SK-N-SH (cell line): Measurements from ENCODE around the gene PEX3. TPM values are rescaled to one million over a fixed set of nuclear protein-coding genes. Genes with fewer than 3 reads are reported as not detected.

Experiments
- CTCF ChIA-PET: fragments of 300-600, 350-600 bp; formaldehyde crosslinking; extraction: SDS; loops from one replicate; lab custom pipeline; 2021; lab: Yijun Ruan, JAX
- POLR2A ChIA-PET: fragments of 350-600 bp; sonication (Branson Sonifier 250); formaldehyde crosslinking; extraction: SDS; loops from one replicate; lab custom pipeline; 2020; ENCODE audit warnings: antibody characterized with exemption, inconsistent platforms; lab: Yijun Ruan, JAX
- DNase-seq: peaks from one replicate; pipeline ENCODE4 v3.0.0; 2012
- H2AFZ ChIP-seq: fragments of 200-600 bp; sonication (generic); 2 replicates; pipeline ENCODE4 v1.8.1; 2016; ENCODE audit warnings: antibody characterized with exemption, mild to moderate bottlenecking, low read depth
- H3F3A ChIP-seq: fragments of 200-600 bp; sonication (generic); replicated peaks from 2 replicates; pipeline ENCODE3; 2016; ENCODE audit warnings: antibody characterized with exemption, mild to moderate bottlenecking; ENCODE audit not compliant: insufficient read depth
- H3K27ac ChIP-seq, 2 experiments: fragments of 200-500 bp in 1 of 2; fragments of 200-600 bp in 1 of 2; sonication (Bioruptor generic) in 1 of 2; sonication (generic), shearing (Covaris generic) in 1 of 2; 2 replicates each; pipeline versions ENCODE4 v1.5.1 to v1.6.1; 2014 to 2016; ENCODE audit warnings: low read depth in 2 of 2, inconsistent platforms in 1 of 2, low read length in 1 of 2, mild to moderate bottlenecking in 1 of 2, mixed read lengths in 1 of 2
- H3K27me3 ChIP-seq: fragments of 200-600 bp; sonication (generic), shearing (Covaris generic); 2 replicates; pipeline ENCODE4 v1.6.1; 2016; ENCODE audit warnings: mixed run types; ENCODE audit not compliant: insufficient read depth
- H3K36me3 ChIP-seq, 2 experiments: fragments of 200-500 bp in 1 of 2; fragments of 200-600 bp in 1 of 2; sonication (Bioruptor generic) in 1 of 2; sonication (generic) in 1 of 2; replicated peaks in 1 of 2; 2 replicates each; pipeline versions ENCODE3 to v1.5.1; 2014 to 2016; ENCODE audit warnings: low read length in 1 of 2, mild to moderate bottlenecking in 1 of 2; ENCODE audit not compliant: insufficient read depth in 2 of 2, control insufficient read depth in 1 of 2
- H3K4me1 ChIP-seq, 2 experiments: fragments of 200-500 bp in 1 of 2; fragments of 200-600 bp in 1 of 2; sonication (Bioruptor generic) in 1 of 2; sonication (generic), shearing (Covaris generic) in 1 of 2; 2 replicates each; pipeline versions ENCODE4 v1.5.1 to v1.6.1; 2014 to 2016; ENCODE audit warnings: low read depth in 1 of 2, low read length in 1 of 2, mixed run types in 1 of 2; ENCODE audit not compliant: insufficient read depth in 2 of 2, control insufficient read depth in 1 of 2
- H3K4me2 ChIP-seq: fragments of 200-600 bp; sonication (generic), shearing (Covaris generic); 2 replicates; pipeline ENCODE4 v1.6.1; 2017; ENCODE audit warnings: mixed run types
- H3K4me3 ChIP-seq, 2 experiments: fragments of 200-500 bp in 1 of 2; fragments of 200-600 bp in 1 of 2; sonication (Bioruptor generic) in 1 of 2; sonication (generic), shearing (Covaris generic) in 1 of 2; 2 replicates each; pipeline versions ENCODE4 v1.5.1 to v1.8.1; 2014 to 2016; ENCODE audit warnings: low read depth in 2 of 2, inconsistent platforms in 1 of 2, low read length in 1 of 2, mild to moderate bottlenecking in 1 of 2, mixed read lengths in 1 of 2, moderate library complexity in 1 of 2
- H3K79me2 ChIP-seq: fragments of 200-600 bp; sonication (generic); 2 replicates; pipeline ENCODE4 v1.8.1; 2017; ENCODE audit warnings: mild to moderate bottlenecking; ENCODE audit not compliant: insufficient read depth
- H3K9ac ChIP-seq: fragments of 200-600 bp; sonication (generic); 2 replicates; pipeline ENCODE4 v1.6.1; 2017; ENCODE audit warnings: mixed run types
- H3K9me2 ChIP-seq: fragments of 200-600 bp; sonication (generic); 2 replicates; pipeline ENCODE4 v1.6.1; 2017; ENCODE audit warnings: mixed run types
- H3K9me3 ChIP-seq: fragments of 200-600 bp; sonication (generic); 2 replicates; pipeline ENCODE4 v1.6.1; 2017; ENCODE audit warnings: mixed run types, mild to moderate bottlenecking, moderate library complexity
- H4K20me1 ChIP-seq: fragments of 200-600 bp; sonication (generic); 2 replicates; pipeline ENCODE4 v1.6.1; 2017; ENCODE audit warnings: mild to moderate bottlenecking, mixed run types; ENCODE audit not compliant: insufficient read depth
- CHD2 ChIP-seq: fragments of 150-350 bp; IDR thresholded peaks from 2 replicates; pipeline ENCODE4 v1.6.1; 2018; ENCODE audit warnings: low read length; ENCODE audit not compliant: partially characterized antibody
- EP300 ChIP-seq, 2 experiments: IDR thresholded peaks; 2 replicates each; pipeline versions ENCODE4 v1.4.0 to v1.6.1; 2012; ENCODE audit warnings: borderline replicate concordance in 1 of 2, low read depth in 1 of 2, low read length in 1 of 2
- EZH2phosphoT487 ChIP-seq: fragments of 200-600 bp; sonication (generic); IDR thresholded peaks from 2 replicates; pipeline ENCODE4 v1.6.1; 2017; ENCODE audit warnings: low read depth, mixed run types, mild to moderate bottlenecking, antibody characterized with exemption, moderate library complexity, borderline replicate concordance
- FOXJ3 ChIP-seq: sonication (generic); formaldehyde crosslinking; IDR thresholded peaks from 2 replicates; pipeline ENCODE4 v1.5.1; 2020; ENCODE audit warnings: mild to moderate bottlenecking, missing genetic modification reagents
- GABPA ChIP-seq: IDR thresholded peaks from 2 replicates; pipeline ENCODE4 v1.4.0; 2012; ENCODE audit warnings: low read depth, mild to moderate bottlenecking
- JUND ChIP-seq: IDR thresholded peaks from 2 replicates; pipeline ENCODE4 v1.4.0; 2012
- MAX ChIP-seq: IDR thresholded peaks from 2 replicates; pipeline ENCODE4 v1.4.0; 2012; ENCODE audit warnings: low read depth
- MEF2A ChIP-seq: IDR thresholded peaks from 2 replicates; pipeline ENCODE4 v1.4.0; 2012; ENCODE audit warnings: low read depth, borderline replicate concordance
- MXI1 ChIP-seq: IDR thresholded peaks from 2 replicates; pipeline ENCODE4 v1.6.1; 2012; ENCODE audit warnings: mild to moderate bottlenecking, low read depth, low read length, improper control_type of control experiment
- NRF1 ChIP-seq: IDR thresholded peaks from 2 replicates; pipeline ENCODE4 v1.6.1; 2012; ENCODE audit warnings: low read depth, mild to moderate bottlenecking, low read length
- RAD21 ChIP-seq: IDR thresholded peaks from 2 replicates; pipeline ENCODE4 v1.6.1; 2012; ENCODE audit warnings: mild to moderate bottlenecking, low read length
- RXRA ChIP-seq: IDR thresholded peaks from 2 replicates; pipeline ENCODE4 v1.4.0; 2012; ENCODE audit warnings: low read depth, mild to moderate bottlenecking, borderline replicate concordance
- SMC3 ChIP-seq: IDR thresholded peaks from 2 replicates; pipeline ENCODE4 v1.6.1; 2012; ENCODE audit warnings: low read depth, low read length, improper control_type of control experiment
- YY1 ChIP-seq: IDR thresholded peaks from 2 replicates; pipeline ENCODE4 v1.4.0; 2012; ENCODE audit warnings: low read depth, mild to moderate bottlenecking
- WGBS: methylation state at CpG from one replicate; pipeline ENCODE4 v1.1.6; 2017; ENCODE audit warnings: low lambda C conversion rate; 5-methylcytosine and 5-hydroxymethylcytosine counted together
- polyA plus RNA-seq, 3 experiments: library from polyadenylated mRNA; depleted of rRNA; stranded (reverse); fragments of >200 nt; gene quantifications; 2 replicates each; pipeline ENCODE4 v1.2.3, GENCODE V29; 2012
- TF ChIP-seq, protein P1 (sequence below): IDR thresholded peaks from 2 replicates; pipeline ENCODE4 v1.4.0; 2012; ENCODE audit warnings: low read depth, borderline replicate concordance
- TF ChIP-seq, protein P2 (sequence below): fragments of 200-600 bp; sonication (generic); IDR thresholded peaks from 2 replicates; pipeline ENCODE4 v1.6.1; 2017; ENCODE audit warnings: antibody characterized with exemption, mild to moderate bottlenecking, moderate library complexity
- TF ChIP-seq, protein P3 (sequence below): fragments of 150-350 bp; IDR thresholded peaks from 2 replicates; pipeline ENCODE4 v1.6.1; 2017; ENCODE audit warnings: antibody characterized with exemption, low read length, low read depth, borderline replicate concordance
- TF ChIP-seq, protein P4 (sequence below): IDR thresholded peaks from 2 replicates; pipeline ENCODE4; 2012

Gene PEX3
- polyA plus RNA-seq, 1 of the 3 experiments (the other 2 are of a cell fraction), result 14.1 TPM

DNA sequence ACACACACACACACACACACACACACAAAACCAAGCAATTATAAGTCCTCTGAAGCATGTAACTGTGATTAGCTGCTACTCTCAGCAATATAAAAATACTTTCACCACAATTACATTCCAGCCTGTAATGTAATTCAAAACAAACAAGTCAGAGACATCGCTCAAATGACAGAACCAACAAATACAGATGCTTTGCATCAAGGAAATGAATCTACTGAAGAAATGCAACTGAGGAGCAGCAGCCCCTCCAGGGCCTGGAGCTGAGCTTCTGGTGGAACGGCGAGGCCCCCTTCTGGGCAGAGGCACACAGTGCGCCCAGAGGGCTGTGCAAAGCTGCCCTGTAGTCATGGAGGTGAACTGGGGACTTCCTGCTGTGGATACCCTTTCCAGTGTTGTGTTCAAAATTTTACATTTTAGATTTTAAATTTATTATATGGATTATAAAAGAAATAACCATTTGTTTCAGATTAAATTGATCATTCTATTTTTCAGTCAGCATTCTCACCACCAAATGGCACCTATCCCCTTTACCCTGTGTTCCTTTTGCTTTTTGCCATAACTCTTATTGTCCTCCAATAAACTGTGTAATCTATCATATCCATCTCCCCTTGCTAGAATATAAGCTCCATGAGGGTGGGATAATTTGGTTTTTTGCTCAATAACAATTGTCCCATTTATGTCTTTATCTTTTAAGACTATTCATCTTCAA is 23.3 kb upstream of the PEX3 start:
- no peaks in the 10 kb centered on the region for H3K27me3 ChIP-seq
- TF ChIP-seq CHD2 (peak; percentile 45), EP300 (IDR thresholded peaks at IDR 0.05; ENCODE audit: borderline replicate concordance in 1 of 2, low read depth in 1 of 2, low read length in 1 of 2) (no peak), SMC3 (peak; percentile 97), RAD21 (peak; percentile 99)
- TF ChIP-seq, protein P1, sequence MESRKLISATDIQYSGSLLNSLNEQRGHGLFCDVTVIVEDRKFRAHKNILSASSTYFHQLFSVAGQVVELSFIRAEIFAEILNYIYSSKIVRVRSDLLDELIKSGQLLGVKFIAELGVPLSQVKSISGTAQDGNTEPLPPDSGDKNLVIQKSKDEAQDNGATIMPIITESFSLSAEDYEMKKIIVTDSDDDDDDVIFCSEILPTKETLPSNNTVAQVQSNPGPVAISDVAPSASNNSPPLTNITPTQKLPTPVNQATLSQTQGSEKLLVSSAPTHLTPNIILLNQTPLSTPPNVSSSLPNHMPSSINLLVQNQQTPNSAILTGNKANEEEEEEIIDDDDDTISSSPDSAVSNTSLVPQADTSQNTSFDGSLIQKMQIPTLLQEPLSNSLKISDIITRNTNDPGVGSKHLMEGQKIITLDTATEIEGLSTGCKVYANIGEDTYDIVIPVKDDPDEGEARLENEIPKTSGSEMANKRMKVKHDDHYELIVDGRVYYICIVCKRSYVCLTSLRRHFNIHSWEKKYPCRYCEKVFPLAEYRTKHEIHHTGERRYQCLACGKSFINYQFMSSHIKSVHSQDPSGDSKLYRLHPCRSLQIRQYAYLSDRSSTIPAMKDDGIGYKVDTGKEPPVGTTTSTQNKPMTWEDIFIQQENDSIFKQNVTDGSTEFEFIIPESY, result no peak
- TF ChIP-seq, protein P2, sequence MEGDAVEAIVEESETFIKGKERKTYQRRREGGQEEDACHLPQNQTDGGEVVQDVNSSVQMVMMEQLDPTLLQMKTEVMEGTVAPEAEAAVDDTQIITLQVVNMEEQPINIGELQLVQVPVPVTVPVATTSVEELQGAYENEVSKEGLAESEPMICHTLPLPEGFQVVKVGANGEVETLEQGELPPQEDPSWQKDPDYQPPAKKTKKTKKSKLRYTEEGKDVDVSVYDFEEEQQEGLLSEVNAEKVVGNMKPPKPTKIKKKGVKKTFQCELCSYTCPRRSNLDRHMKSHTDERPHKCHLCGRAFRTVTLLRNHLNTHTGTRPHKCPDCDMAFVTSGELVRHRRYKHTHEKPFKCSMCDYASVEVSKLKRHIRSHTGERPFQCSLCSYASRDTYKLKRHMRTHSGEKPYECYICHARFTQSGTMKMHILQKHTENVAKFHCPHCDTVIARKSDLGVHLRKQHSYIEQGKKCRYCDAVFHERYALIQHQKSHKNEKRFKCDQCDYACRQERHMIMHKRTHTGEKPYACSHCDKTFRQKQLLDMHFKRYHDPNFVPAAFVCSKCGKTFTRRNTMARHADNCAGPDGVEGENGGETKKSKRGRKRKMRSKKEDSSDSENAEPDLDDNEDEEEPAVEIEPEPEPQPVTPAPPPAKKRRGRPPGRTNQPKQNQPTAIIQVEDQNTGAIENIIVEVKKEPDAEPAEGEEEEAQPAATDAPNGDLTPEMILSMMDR, result peak; percentile 96
- H3K4me3 ChIP-seq, result peak overlapping the region in 1 of 2 experiments; percentile 51; a peak in 1 of 4 replicates
- DNase-seq, result peak; percentile 79
- no peaks in the 10 kb centered on the region for H3K9me3 ChIP-seq
- CTCF ChIA-PET, result interaction anchor here (0.5 to 5.6 kb wide), 62 partner anchors 8 to 996 kb away, joined by 3 to 63 read pairs (median 4); partner anchors contain the start of gene AIG1
- no peak overlapping the region for H3K4me2 ChIP-seq
- peaks cover 7% of the 10 kb centered on the region for H3F3A ChIP-seq
- POLR2A ChIA-PET, result no interaction called here
- H2AFZ ChIP-seq, result no peak overlapping the region
- WGBS, result 11% methylated on average over 4 of the region's 4 CpGs
- peaks cover 6 to 18% of the 10 kb centered on the region in 2 experiments for H3K36me3 ChIP-seq
- H4K20me1 ChIP-seq, result no peaks in the 10 kb centered on the region
- no peak overlapping the region for H3K27ac ChIP-seq
- H3K4me1 ChIP-seq, result no peaks in the 10 kb centered on the region
- no peak overlapping the region for H3K9ac ChIP-seq
- H3K9me2 ChIP-seq, result no peaks in the 10 kb centered on the region
- no peaks in the 10 kb centered on the region for H3K79me2 ChIP-seq

GRCh38 chr6:143429970-143430369 is 20.6 kb upstream of the PEX3 start:
- H3F3A ChIP-seq, result peaks cover 7% of the 10 kb centered on the region
- no peak overlapping the region for H3K4me2 ChIP-seq
- no peaks in the 10 kb centered on the region for H3K4me1 ChIP-seq
- H3K9ac ChIP-seq, result no peak overlapping the region
- no peak overlapping the region for H3K4me3 ChIP-seq
- WGBS, result 97% methylated on average over 4 of the region's 4 CpGs
- H3K79me2 ChIP-seq, result no peaks in the 10 kb centered on the region
- POLR2A ChIA-PET, result no interaction called here
- no peak overlapping the region for H3K27ac ChIP-seq
- H3K9me3 ChIP-seq, result no peaks in the 10 kb centered on the region
- CTCF ChIA-PET, result interaction anchor here (4.1 to 5.6 kb wide), 3 partner anchors 737 to 955 kb away, joined by 21 to 63 read pairs (median 55); no protein-coding TSS in a partner anchor
- H2AFZ ChIP-seq, result no peak overlapping the region
- H3K27me3 ChIP-seq, result no peaks in the 10 kb centered on the region
- H4K20me1 ChIP-seq, result no peaks in the 10 kb centered on the region
- peaks cover 6 to 29% of the 10 kb centered on the region in 2 experiments for H3K36me3 ChIP-seq
- DNase-seq, result no peak
- no peaks in the 10 kb centered on the region for H3K9me2 ChIP-seq
- TF ChIP-seq, protein P3, sequence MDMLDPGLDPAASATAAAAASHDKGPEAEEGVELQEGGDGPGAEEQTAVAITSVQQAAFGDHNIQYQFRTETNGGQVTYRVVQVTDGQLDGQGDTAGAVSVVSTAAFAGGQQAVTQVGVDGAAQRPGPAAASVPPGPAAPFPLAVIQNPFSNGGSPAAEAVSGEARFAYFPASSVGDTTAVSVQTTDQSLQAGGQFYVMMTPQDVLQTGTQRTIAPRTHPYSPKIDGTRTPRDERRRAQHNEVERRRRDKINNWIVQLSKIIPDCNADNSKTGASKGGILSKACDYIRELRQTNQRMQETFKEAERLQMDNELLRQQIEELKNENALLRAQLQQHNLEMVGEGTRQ, result no peak
- TF ChIP-seq JUND (no peak), MEF2A (no peak), FOXJ3 (CRISPR knock-in tag) (no peak), MAX (no peak), YY1 (no peak), NRF1 (no peak), RAD21 (no peak), GABPA (no peak), RXRA (no peak), MXI1 (no peak), EZH2phosphoT487 (no peak)
- TF ChIP-seq, protein P1, result no peak
- TF ChIP-seq, protein P4, sequence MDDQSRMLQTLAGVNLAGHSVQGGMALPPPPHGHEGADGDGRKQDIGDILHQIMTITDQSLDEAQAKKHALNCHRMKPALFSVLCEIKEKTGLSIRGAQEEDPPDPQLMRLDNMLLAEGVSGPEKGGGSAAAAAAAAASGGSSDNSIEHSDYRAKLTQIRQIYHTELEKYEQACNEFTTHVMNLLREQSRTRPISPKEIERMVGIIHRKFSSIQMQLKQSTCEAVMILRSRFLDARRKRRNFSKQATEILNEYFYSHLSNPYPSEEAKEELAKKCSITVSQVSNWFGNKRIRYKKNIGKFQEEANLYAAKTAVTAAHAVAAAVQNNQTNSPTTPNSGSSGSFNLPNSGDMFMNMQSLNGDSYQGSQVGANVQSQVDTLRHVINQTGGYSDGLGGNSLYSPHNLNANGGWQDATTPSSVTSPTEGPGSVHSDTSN, result no peak
